GM12892 (cell line): ENCODE data around the gene SLCO3A1.

Experiments
- DNase-seq: peaks from one replicate; pipeline ENCODE4 v3.0.0; 2011; ENCODE audit not compliant: insufficient read length
- FAIRE-seq: peaks from 2 replicates; lab custom pipeline; 2011; peaks lifted over from hg19 to GRCh38; lab: Jason Lieb, UNC
- POLR2A ChIP-seq: IDR thresholded peaks from 2 replicates; pipeline ENCODE4 v1.6.1; 2011; ENCODE audit warnings: low read depth, low read length, control low read depth
- POLR2AphosphoS5 ChIP-seq: IDR thresholded peaks from 2 replicates; pipeline ENCODE4 v1.6.1; 2011; ENCODE audit warnings: low read depth, low read length, control low read depth
- TAF1 ChIP-seq: IDR thresholded peaks from 2 replicates; pipeline ENCODE4 v1.6.1; 2011; ENCODE audit warnings: low read depth, mild to moderate bottlenecking, control low read depth, low read length, borderline replicate concordance

SLCO3A1 gene

GRCh38 chr15:91904942-91905341 lies 51.4 kb downstream of the SLCO3A1 start:
- TF ChIP-seq POLR2A (no peak), POLR2AphosphoS5 (no peak), TAF1 (no peak)
- FAIRE-seq (no peak), DNase-seq (no peak)

GRCh38 chr15:91908391-91908790 lies 54.9 kb downstream of the SLCO3A1 start:
- DNase-seq (no peak), FAIRE-seq (no peak)
- TF ChIP-seq POLR2AphosphoS5 (no peak), TAF1 (no peak), POLR2A (no peak)

DNA sequence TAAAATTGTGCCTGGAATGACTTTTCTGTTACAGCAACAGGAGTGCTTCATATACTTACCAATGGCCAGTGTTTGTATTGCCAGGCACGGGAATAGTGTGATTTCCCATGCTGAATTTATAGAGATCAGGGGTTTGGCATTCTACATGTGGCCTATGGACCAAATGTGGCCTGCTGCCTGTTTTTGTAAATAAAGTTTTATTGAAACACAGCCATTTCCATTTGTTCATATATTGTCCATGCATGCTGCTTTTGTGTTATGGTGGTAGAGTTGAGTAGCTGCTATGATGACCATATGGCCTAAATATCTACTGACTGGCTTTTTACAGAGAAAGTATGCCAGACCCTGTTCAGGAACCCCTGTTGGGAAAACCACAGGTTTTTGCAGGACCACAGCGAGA lies 55.6 kb downstream of the SLCO3A1 start:
- no peak for FAIRE-seq
- no peak for DNase-seq
- TF ChIP-seq POLR2AphosphoS5 (no peak), TAF1 (no peak), POLR2A (no peak)

DNA sequence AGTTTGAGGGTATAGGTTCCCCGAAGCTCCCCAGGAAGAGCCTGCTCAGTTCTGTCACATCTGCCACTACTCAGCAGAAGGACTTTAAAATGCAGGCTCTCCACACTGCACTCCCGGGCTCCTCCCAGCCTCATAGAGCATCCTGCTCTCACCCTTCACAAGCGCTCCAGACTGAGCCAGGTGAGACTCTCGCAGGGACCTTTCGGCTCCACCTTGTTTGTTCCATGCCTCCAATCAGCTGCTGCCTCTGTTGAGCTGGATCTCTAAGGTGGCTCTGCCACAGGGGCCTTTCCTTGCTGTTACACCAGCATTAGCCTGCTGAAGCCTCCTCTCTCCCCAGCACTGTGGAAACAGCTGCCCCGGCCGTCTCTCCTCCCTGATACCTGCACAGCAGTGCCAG lies 56.1 kb downstream of the SLCO3A1 start:
- DNase-seq, result no peak
- FAIRE-seq, result no peak
- TF ChIP-seq POLR2A (no peak), POLR2AphosphoS5 (no peak), TAF1 (no peak)

GRCh38 chr15:91911844-91912243 lies 58.3 kb downstream of the SLCO3A1 start:
- FAIRE-seq (no peak), DNase-seq (no peak)
- TF ChIP-seq TAF1 (no peak), POLR2A (no peak), POLR2AphosphoS5 (no peak)

- no peak for FAIRE-seq
- DNase-seq, result no peak
- TF ChIP-seq TAF1 (no peak), POLR2A (no peak), POLR2AphosphoS5 (no peak)
Observed at GRCh38 chr15:91912336-91912735, 58.8 kb downstream of the SLCO3A1 start.

- TF ChIP-seq POLR2AphosphoS5 (no peak), POLR2A (no peak), TAF1 (no peak)
- no peak for DNase-seq
- FAIRE-seq, result no peak
Observed at GRCh38 chr15:91913560-91913959, 60.1 kb downstream of the SLCO3A1 start.

GRCh38 chr15:91915576-91915975 lies 62.1 kb downstream of the SLCO3A1 start:
- FAIRE-seq, result no peak
- no peak for TF ChIP-seq TAF1
- DNase-seq, result no peak

DNA sequence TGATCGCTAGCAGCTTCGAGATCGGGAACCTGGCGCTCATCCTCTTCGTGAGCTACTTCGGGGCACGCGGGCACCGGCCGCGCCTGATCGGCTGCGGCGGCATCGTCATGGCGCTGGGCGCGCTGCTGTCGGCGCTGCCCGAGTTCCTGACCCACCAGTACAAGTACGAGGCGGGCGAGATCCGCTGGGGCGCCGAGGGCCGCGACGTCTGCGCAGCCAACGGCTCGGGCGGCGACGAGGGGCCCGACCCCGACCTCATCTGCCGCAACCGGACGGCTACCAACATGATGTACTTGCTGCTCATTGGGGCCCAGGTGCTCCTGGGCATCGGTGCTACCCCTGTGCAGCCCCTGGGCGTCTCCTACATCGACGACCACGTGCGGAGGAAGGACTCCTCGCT lies 62.5 kb downstream of the SLCO3A1 start:
- no peak for FAIRE-seq
- DNase-seq, result no peak
- no peak for TF ChIP-seq POLR2A
- TF ChIP-seq POLR2AphosphoS5, result no peak
- no peak for TF ChIP-seq TAF1

GRCh38 chr15:91917686-91918360 lies 64.3 kb downstream of the SLCO3A1 start:
- FAIRE-seq (no peak), DNase-seq (no peak)
- TF ChIP-seq TAF1, result no peak
- no peak for TF ChIP-seq POLR2AphosphoS5
- TF ChIP-seq POLR2A, result no peak

DNA sequence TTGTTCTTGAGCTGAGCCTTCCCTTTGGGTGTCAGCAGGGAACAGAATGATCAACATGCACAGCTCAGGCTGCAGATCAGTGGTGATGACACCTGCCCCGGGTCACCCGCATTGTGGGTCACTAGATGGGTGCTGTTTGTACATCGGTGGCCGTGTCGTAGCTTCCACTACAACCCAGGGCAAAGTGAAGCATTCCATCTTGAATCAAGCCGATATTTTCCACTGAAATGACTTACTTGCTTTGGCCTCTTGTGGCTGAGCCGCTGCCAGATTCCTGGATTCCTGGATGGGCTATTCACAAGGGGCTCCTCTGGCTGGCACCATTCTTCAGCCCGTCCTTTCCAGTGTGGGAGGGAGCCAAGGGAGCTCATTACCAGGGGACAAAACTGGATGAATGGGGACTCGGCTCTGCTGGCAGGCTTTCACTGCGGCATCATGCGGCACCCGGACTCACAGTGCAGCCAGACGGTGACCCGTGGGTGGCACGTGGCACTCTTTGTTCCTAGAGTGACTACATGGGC lies 65.6 kb downstream of the SLCO3A1 start:
- FAIRE-seq (no peak), DNase-seq (no peak)
- TF ChIP-seq POLR2A, result no peak
- TF ChIP-seq TAF1, result no peak
- no peak for TF ChIP-seq POLR2AphosphoS5

DNA sequence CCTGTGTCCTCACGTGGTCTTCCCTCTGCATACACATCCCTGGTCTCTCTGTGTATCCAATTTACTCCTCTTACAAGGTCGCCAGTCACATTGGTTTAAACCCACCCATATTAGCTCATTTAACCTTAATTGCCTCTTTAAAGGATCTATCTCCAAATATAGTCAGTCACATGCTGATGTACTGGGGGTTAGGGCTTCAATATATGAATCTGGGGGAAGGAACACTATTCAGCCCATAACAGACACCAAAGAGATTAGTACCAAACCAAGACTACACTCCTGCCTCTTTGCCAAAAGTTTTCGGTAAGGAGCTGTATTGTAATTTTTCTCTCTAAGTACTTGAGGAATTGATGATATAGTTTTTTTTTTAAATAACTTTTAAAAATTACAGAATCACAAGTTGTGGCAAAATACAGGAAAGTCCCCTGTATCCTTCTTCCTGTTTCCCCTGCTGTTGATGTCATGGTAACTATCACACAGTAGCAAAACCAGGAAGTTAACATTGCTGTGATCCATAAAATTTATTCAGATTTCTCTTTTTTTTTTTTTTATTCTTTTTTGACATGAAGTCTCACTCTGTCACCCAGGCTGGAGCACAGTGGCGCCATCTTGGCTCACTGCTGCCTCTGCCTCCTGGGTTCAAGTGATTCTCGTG lies 67.8 kb downstream of the SLCO3A1 start:
- DNase-seq (no peak), FAIRE-seq (no peak)
- TF ChIP-seq POLR2A (no peak), TAF1 (no peak), POLR2AphosphoS5 (no peak)
